GM12801 (cell line): Measurements from ENCODE around the gene GRIA1.

Experiments used
- CTCF ChIP-seq: IDR thresholded peaks from one replicate; pipeline ENCODE4 v1.5.1; 2011; ENCODE audit warnings: control low read depth; ENCODE audit not compliant: insufficient read length; ENCODE audit errors: extremely low read depth

Gene GRIA1

DNA sequence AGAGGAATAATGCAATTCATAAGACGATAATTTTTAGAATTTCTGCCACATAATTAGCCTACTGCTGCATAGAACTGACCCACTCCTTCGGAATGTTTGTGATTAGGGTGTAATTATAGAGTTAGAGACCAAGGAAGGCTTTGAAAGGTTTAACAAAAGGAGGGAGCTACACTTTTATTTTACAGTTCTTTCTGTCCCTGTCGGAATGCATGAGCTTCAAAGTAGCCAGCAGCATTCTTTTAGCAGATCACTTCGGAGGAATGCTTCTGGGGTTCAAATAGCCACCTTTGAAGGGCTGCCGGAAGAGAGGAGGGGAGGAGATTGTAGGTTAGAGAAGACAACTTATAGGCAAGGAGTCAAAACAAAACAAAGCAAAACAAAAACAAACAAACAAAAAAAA lies 168.1 kb downstream of the GRIA1 start:
- TF ChIP-seq CTCF = no peak

DNA sequence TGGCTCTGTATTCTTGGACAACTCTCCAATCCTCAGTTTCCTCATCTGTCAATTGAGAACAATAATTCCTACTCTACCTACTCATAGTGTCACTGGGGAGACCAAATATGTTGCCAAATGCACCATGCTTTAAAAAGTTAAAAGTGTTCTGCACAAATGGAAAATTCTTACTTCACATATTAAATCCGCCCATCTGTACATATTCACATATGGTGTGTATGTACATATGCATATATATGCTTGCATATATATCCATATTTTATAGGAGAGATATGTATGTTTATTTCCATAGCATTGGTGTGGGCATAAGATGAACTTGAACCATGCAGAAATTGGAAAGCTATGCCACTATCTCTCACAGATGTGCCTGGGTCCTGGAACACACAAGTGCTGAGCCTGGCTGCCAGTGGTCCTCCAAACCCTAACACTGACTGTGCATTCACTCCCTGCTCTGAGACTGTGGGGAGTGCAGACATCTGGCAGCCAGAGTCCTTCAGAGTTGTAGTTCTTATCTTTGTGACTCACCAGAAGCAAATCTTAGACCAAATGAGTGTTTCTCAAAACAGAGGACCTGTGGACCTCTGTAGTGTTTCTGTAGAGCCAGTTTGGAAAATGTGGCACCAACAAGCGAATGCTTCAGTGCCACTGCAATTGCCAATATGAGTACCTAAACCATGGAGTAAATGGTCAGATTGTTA lies 168.7 kb downstream of the GRIA1 start:
- TF ChIP-seq CTCF = no peak

DNA sequence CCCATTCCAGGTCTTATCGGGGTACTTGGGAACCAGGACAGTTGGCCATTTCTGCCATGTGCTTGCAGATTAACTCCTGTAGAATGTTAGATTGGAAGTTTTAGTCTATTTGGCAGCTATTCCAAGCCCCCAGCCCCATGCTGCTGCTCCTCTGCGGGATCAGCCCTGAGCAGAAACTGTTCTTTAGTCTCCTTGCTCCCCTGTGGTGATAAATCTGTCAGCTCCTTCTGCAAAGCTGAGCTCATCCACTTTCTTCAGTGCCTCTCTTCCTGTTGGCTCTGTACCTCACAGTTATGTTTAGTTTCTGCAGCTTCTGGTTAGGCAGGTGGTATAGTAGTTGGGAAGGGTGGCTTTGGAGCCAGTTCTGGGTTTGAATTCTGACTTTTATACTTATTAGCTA lies 170.4 kb downstream of the GRIA1 start:
- TF ChIP-seq CTCF = no peak

GRCh38 chr5:153661897-153662296 lies 171.4 kb downstream of the GRIA1 start:
- TF ChIP-seq CTCF = no peak

- no peak for TF ChIP-seq CTCF
These were observed 179.6 kb downstream of the GRIA1 start for GRCh38 chr5:153670101-153670500.

DNA sequence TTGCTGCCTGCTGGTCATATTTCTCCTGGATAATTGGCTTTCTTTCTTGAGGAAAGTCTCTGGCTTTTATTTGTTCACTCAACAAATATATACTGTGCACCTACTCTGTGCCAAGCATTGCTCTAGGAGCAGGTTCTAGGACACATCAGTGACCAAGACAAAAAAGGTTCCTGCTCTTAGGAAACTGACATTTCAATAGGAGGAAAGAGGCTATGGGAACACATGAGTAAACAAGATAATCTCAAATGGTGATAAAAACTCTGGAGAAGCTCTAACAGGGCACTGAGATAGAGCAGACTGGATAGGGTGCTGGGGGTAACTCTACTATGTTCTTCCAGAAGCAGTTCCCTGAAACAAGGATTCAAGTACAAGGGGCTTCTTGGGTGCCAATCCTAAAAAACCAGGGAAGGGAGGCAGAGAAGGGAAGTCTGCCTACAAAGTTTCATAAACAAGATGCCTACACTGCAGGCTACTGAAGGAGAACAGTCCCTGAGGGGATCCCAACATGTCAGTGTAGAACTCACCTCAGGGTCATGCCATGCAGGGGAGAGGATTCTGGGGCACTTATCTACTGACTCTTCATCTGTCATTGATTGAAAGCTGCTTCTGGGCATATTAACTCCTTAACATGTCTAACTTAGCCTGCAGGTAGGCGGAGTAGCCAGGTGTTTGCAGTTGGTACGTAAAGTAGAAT lies 181.3 kb downstream of the GRIA1 start:
- no peak for TF ChIP-seq CTCF

DNA sequence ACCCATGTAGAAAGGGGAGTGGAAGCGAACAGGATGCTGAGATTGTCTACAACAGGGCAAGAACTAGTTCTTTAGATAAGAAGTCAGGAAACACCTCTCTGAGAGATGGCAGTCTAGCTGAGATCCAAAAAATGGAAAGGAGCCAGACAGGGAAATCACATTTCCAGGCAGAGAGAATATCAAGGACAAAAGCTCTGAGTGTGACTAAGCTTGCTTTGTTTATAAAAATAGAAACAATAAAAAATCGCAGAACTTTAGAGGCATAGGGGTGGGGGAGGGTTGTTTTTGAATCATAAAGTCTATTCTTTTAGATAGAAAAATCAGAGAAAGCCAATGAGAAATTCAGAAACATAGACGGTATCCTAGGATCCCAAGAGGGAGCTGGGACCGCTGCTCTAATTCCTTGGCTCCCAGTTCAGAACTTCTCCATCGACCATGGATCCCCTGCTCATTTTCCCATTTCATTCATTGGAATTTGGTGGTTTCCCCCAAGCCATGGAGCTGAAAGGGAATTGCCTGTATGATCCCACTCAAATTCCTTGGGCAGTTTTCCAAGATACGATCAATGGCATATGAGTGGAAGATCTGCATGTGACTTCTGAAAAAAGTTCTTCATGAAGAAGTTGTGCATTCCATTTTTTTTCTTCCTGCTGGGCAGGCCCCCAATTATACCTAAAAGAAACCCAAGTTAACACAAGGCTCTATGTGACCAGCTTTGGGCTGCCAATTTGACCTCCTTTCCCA lies 182.0 kb downstream of the GRIA1 start:
- no peak for TF ChIP-seq CTCF
